A549 treated with Mapracorat at 1 μM for 4 hours (cell line): Measurements from ENCODE around the gene TNFRSF1B. TPM values are rescaled to one million over a fixed set of nuclear protein-coding genes. Genes with fewer than 3 reads are reported as not detected.

ENCODE experiments used
- total RNA-seq: library from RNA; stranded (reverse); fragments of 200-300 nt; extraction: Qiagen RNA extraction; gene quantifications from 5 replicates; pipeline ENCODE4 v1.2.3, GENCODE V29; 2022

The TNFRSF1B gene
- 0.35 to 0.78 TPM (median 0.48 TPM) in 5 replicates for total RNA-seq

DNA sequence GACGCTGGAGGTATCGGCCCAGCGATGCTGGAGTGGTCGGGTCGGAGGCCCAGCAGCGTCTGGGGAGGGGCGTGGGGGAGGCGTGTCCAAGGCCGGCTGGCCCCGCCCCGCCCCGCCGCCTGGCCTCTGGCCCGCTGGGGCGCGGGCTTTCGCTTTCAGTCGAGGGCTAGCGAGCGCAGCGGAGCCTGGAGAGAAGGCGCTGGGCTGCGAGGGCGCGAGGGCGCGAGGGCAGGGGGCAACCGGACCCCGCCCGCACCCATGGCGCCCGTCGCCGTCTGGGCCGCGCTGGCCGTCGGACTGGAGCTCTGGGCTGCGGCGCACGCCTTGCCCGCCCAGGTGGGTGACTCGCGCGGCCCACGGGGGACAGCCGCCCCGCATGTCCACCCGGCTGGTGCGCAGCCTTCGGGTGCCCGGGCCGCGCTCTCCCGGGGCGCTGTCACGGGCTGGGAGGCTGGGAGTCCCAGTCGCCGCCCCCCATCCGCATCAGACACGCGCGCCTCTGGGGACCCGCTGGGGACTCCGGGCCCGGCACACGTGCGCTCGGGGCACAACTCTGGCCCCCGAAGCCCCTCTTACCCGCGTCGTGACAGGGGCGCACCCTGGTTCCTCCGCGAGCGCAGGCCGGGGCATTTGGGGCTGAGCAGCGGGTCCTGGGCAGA lies at the start of gene TNFRSF1B:
Gene TNFRSF1B, plus strand, starts transcription at position 158 of the 659 bp plus-strand sequence. Its CDS starts 101 bp downstream, at position 259.

DNA sequence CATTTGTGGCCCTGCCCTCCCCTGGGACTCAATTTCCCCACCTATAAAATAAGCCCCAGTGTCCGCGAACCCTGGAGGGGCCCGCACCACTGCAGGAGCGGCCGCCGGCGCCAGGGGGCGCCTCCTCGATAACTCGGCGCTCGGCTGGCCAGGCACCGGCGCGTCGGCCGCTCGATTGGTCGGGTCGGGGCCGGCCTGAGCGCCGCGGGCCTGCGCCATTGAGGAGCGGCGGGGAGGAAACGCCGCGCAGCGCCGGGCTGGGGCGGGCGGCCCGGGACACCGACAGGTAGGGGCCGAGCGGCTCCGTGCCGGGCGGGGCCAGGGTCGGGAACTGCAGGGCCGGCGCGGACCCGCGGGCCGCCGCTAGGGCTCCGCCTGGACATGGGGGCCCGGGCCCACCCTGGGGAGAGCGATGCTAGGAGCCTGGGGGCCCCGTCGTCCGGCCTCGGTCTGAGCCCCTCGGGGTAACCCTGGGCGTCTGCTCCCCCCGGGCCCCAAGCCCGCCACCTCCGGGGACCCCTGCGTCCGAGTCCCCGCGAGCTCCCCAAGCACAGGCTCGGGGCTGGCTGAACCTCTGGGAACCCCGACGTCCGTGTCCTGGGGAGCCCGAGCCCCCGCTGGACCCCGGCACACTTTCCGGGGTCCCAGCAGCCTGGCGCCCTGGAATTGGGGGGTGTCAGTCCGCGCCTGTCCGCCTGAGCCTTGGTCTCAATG lies 63.2 kb downstream of the TNFRSF1B start, which contains the start of gene VPS13D:
Gene VPS13D, plus strand, starts transcription at position 196 of the 714 bp plus-strand sequence. CDS start 4,237 bp downstream, outside the sequence.

Other genes starting within 250 kb of the TNFRSF1B start
- 27.9 to 47.3 TPM (median 45.4 TPM) in 5 replicates for gene KIAA2013, start 240.6 kb upstream of the TNFRSF1B start, total RNA-seq
- gene PLOD1, start 232.3 kb upstream of the TNFRSF1B start, total RNA-seq, result 71.8 to 86.3 TPM (median 84.5 TPM) in 5 replicates
- 28.9 to 34.7 TPM (median 33.2 TPM) in 5 replicates for gene MFN2, start 186.5 kb upstream of the TNFRSF1B start, total RNA-seq
- gene MIIP, start 147.5 kb upstream of the TNFRSF1B start, total RNA-seq, result 11.0 to 17.0 TPM (median 14.4 TPM) in 5 replicates
- 0.09 to 0.16 TPM (median 0.13 TPM) in 5 replicates for gene TNFRSF8, start 103.7 kb upstream of the TNFRSF1B start, total RNA-seq
- 5.6 to 7.7 TPM (median 7.4 TPM) in 5 replicates for gene VPS13D, start 63.0 kb downstream of the TNFRSF1B start, total RNA-seq